ENCODE results near the gene SPECC1.

Gene SPECC1

GRCh38 chr17:20271011-20271610 is 262.0 kb downstream of the SPECC1 start:
- peaks cover 25% of the 10 kb centered on the region for H3K79me1 ChIP-seq (replicated peaks; ENCODE audit: low read length, poor library complexity, severe bottlenecking)
- H3K27me3 ChIP-seq (ENCODE audit: control insufficient read depth in 1 of 2, insufficient read depth in 1 of 2, low read length in 2 of 2): no peaks in the 10 kb centered on the region
- no peak overlapping the region for H2BK120ac ChIP-seq (ENCODE audit: low read depth, low read length)
- no peak overlapping the region for H4K8ac ChIP-seq (ENCODE audit: low read length)
- no peak overlapping the region for H3K4me2 ChIP-seq (ENCODE audit: low read length, poor library complexity, severe bottlenecking)
- H3K9me3 ChIP-seq (ENCODE audit: control insufficient read depth, low read length): no peaks in the 10 kb centered on the region
- no peak overlapping the region for H2AK5ac ChIP-seq (ENCODE audit: low read length, severe bottlenecking)
- H3K9ac ChIP-seq (ENCODE audit: low read length): no peak overlapping the region
- H2BK5ac ChIP-seq (ENCODE audit: low read depth, low read length, poor library complexity, severe bottlenecking): no peak overlapping the region
- H2BK15ac ChIP-seq (ENCODE audit: low read depth, poor library complexity, severe bottlenecking): no peak overlapping the region
- no peak overlapping the region for H3K23ac ChIP-seq (ENCODE audit: low read length in 2 of 2)
- no peak overlapping the region for H2AFZ ChIP-seq (ENCODE audit: low read depth, low read length)
- no peak for DNase-seq
- H3K4me3 ChIP-seq (ENCODE audit: insufficient read depth in 1 of 2, low read depth in 1 of 2, low read length in 2 of 2): no peak overlapping the region
- H2BK12ac ChIP-seq (ENCODE audit: low read length in 2 of 2): no peak overlapping the region
- no peak overlapping the region for H3K14ac ChIP-seq (ENCODE audit: low read length in 2 of 2)
- no peak overlapping the region for H4K91ac ChIP-seq (ENCODE audit: low read length)
- no peak overlapping the region for H3K18ac ChIP-seq (ENCODE audit: low read depth in 1 of 2, low read length in 2 of 2)
- no peak overlapping the region for H3K4ac ChIP-seq (ENCODE audit: low read depth in 1 of 2, low read length in 2 of 2)
- H3K4me1 ChIP-seq (ENCODE audit: control insufficient read depth, insufficient read depth, low read depth, low read length): peaks cover 11% of the 10 kb centered on the region
- WGBS: 74% methylated on average over 2 of the region's 5 CpGs
- H3K36me3 ChIP-seq (ENCODE audit: control insufficient read depth in 1 of 2, insufficient read depth in 2 of 2, low read depth in 1 of 2, low read length in 2 of 2): peaks cover 0 to 19% of the 10 kb centered on the region in 2 experiments
- no peak overlapping the region for H3K27ac ChIP-seq (ENCODE audit: low read length, poor library complexity, severe bottlenecking)

DNA sequence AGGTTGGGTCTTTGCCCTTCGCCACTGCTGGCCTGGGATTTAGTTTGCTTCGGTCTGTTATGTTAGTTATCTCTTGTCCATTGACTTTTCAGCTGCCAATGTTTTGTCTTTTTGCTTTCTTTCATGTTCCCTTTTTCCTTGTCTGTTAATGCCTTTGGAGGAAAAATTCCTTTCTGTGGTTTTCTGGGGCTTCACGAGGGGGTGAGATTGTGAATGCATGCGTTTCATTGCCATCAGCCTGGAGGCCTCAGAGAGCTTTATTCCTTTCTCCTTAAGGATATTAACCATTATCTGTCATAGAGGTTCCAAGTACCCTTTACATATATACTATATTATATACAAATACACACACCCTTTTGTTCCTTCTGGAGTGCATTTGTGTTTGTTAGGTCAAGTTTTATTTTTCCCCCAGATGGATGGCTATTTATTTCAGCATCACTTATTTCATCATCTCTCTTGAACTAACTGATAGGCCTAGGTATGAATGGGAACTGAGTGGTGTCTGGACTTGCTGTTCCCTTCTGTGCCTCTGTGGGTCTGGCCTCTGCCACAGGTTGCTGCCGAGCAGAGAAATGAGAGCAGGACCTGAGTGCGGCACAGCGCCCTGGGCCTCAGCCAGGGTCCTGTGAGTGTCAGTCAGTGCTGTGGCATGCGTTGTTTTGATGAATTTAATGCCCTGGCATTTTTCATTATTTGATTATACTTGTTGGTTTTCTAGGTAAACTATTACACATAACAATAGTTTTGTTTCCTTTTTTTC is 264.8 kb downstream of the SPECC1 start:
- Histone ChIP-seq H4K8ac (ENCODE audit: low read length) (no peak overlapping the region), H3K27ac (ENCODE audit: low read length, poor library complexity, severe bottlenecking) (no peak overlapping the region), H2BK120ac (ENCODE audit: low read depth, low read length) (no peak overlapping the region), H3K36me3 (ENCODE audit: control insufficient read depth in 1 of 2, insufficient read depth in 2 of 2, low read depth in 1 of 2, low read length in 2 of 2) (peaks cover 0 to 17% of the 10 kb centered on the region in 2 experiments), H3K4me3 (ENCODE audit: insufficient read depth in 1 of 2, low read depth in 1 of 2, low read length in 2 of 2) (no peak overlapping the region), H3K4me2 (ENCODE audit: low read length, poor library complexity, severe bottlenecking) (no peak overlapping the region), H2BK5ac (ENCODE audit: low read depth, low read length, poor library complexity, severe bottlenecking) (no peak overlapping the region), H3K23ac (ENCODE audit: low read length in 2 of 2) (no peak overlapping the region), H3K18ac (ENCODE audit: low read depth in 1 of 2, low read length in 2 of 2) (no peak overlapping the region), H3K79me1 (replicated peaks; ENCODE audit: low read length, poor library complexity, severe bottlenecking) (peaks cover 23% of the 10 kb centered on the region), H2AK5ac (ENCODE audit: low read length, severe bottlenecking) (no peak overlapping the region), H4K91ac (ENCODE audit: low read length) (no peak overlapping the region), H3K14ac (ENCODE audit: low read length in 2 of 2) (no peak overlapping the region), H3K4me1 (ENCODE audit: control insufficient read depth, insufficient read depth, low read depth, low read length) (peaks cover 17% of the 10 kb centered on the region), H2BK15ac (ENCODE audit: low read depth, poor library complexity, severe bottlenecking) (no peak overlapping the region), H2AFZ (ENCODE audit: low read depth, low read length) (no peak overlapping the region), H2BK12ac (ENCODE audit: low read length in 2 of 2) (no peak overlapping the region), H3K4ac (ENCODE audit: low read depth in 1 of 2, low read length in 2 of 2) (no peak overlapping the region), H3K27me3 (ENCODE audit: control insufficient read depth in 1 of 2, insufficient read depth in 1 of 2, low read length in 2 of 2) (no peaks in the 10 kb centered on the region), H3K9me3 (ENCODE audit: control insufficient read depth, low read length) (no peaks in the 10 kb centered on the region), H3K9ac (ENCODE audit: low read length) (no peak overlapping the region)
- WGBS: 96% methylated on average over 4 of the region's 8 CpGs
- DNase-seq: no peak

GRCh38 chr17:20275653-20276052 is 266.5 kb downstream of the SPECC1 start:
- no peaks in the 10 kb centered on the region for H3K27me3 ChIP-seq (ENCODE audit: control insufficient read depth in 1 of 2, insufficient read depth in 1 of 2, low read length in 2 of 2)
- no peak overlapping the region for H2AK5ac ChIP-seq (ENCODE audit: low read length, severe bottlenecking)
- H4K91ac ChIP-seq (ENCODE audit: low read length): no peak overlapping the region
- H3K4me3 ChIP-seq (ENCODE audit: insufficient read depth in 1 of 2, low read depth in 1 of 2, low read length in 2 of 2): no peak overlapping the region
- H2BK15ac ChIP-seq (ENCODE audit: low read depth, poor library complexity, severe bottlenecking): no peak overlapping the region
- no peak overlapping the region for H3K23ac ChIP-seq (ENCODE audit: low read length in 2 of 2)
- 100% methylated on average over 1 of the region's 2 CpGs for WGBS
- H3K79me1 ChIP-seq (replicated peaks; ENCODE audit: low read length, poor library complexity, severe bottlenecking): peaks cover 15% of the 10 kb centered on the region
- H3K9ac ChIP-seq (ENCODE audit: low read length): no peak overlapping the region
- H3K4ac ChIP-seq (ENCODE audit: low read depth in 1 of 2, low read length in 2 of 2): no peak overlapping the region
- no peak overlapping the region for H2BK12ac ChIP-seq (ENCODE audit: low read length in 2 of 2)
- no peak overlapping the region for H2BK5ac ChIP-seq (ENCODE audit: low read depth, low read length, poor library complexity, severe bottlenecking)
- no peak for DNase-seq
- no peaks in the 10 kb centered on the region for H3K9me3 ChIP-seq (ENCODE audit: control insufficient read depth, low read length)
- peaks cover 0 to 16% of the 10 kb centered on the region in 2 experiments for H3K36me3 ChIP-seq (ENCODE audit: control insufficient read depth in 1 of 2, insufficient read depth in 2 of 2, low read depth in 1 of 2, low read length in 2 of 2)
- peaks cover 13% of the 10 kb centered on the region for H3K4me1 ChIP-seq (ENCODE audit: control insufficient read depth, insufficient read depth, low read depth, low read length)
- no peak overlapping the region for H2BK120ac ChIP-seq (ENCODE audit: low read depth, low read length)
- H3K18ac ChIP-seq (ENCODE audit: low read depth in 1 of 2, low read length in 2 of 2): no peak overlapping the region
- no peak overlapping the region for H3K14ac ChIP-seq (ENCODE audit: low read length in 2 of 2)
- H4K8ac ChIP-seq (ENCODE audit: low read length): no peak overlapping the region
- no peak overlapping the region for H3K4me2 ChIP-seq (ENCODE audit: low read length, poor library complexity, severe bottlenecking)
- H2AFZ ChIP-seq (ENCODE audit: low read depth, low read length): no peak overlapping the region
- H3K27ac ChIP-seq (ENCODE audit: low read length, poor library complexity, severe bottlenecking): no peak overlapping the region

GRCh38 chr17:20276421-20276820 is 267.3 kb downstream of the SPECC1 start:
- no peak overlapping the region for H2BK12ac ChIP-seq (ENCODE audit: low read length in 2 of 2)
- no peak overlapping the region for H3K27ac ChIP-seq (ENCODE audit: low read length, poor library complexity, severe bottlenecking)
- H3K14ac ChIP-seq (ENCODE audit: low read length in 2 of 2): no peak overlapping the region
- peak; percentile 33 for DNase-seq
- H3K36me3 ChIP-seq (ENCODE audit: control insufficient read depth in 1 of 2, insufficient read depth in 2 of 2, low read depth in 1 of 2, low read length in 2 of 2): peaks cover 0 to 22% of the 10 kb centered on the region in 2 experiments
- H3K27me3 ChIP-seq (ENCODE audit: control insufficient read depth in 1 of 2, insufficient read depth in 1 of 2, low read length in 2 of 2): no peaks in the 10 kb centered on the region
- H2BK15ac ChIP-seq (ENCODE audit: low read depth, poor library complexity, severe bottlenecking): no peak overlapping the region
- H3K79me1 ChIP-seq (replicated peaks; ENCODE audit: low read length, poor library complexity, severe bottlenecking): peaks cover 15% of the 10 kb centered on the region
- H2BK120ac ChIP-seq (ENCODE audit: low read depth, low read length): no peak overlapping the region
- no peak overlapping the region for H3K9ac ChIP-seq (ENCODE audit: low read length)
- H3K18ac ChIP-seq (ENCODE audit: low read depth in 1 of 2, low read length in 2 of 2): no peak overlapping the region
- no peak overlapping the region for H3K4ac ChIP-seq (ENCODE audit: low read depth in 1 of 2, low read length in 2 of 2)
- no peak overlapping the region for H2AK5ac ChIP-seq (ENCODE audit: low read length, severe bottlenecking)
- no peak overlapping the region for H4K8ac ChIP-seq (ENCODE audit: low read length)
- H3K4me1 ChIP-seq (ENCODE audit: control insufficient read depth, insufficient read depth, low read depth, low read length): peaks cover 15% of the 10 kb centered on the region
- no peaks in the 10 kb centered on the region for H3K9me3 ChIP-seq (ENCODE audit: control insufficient read depth, low read length)
- no peak overlapping the region for H2AFZ ChIP-seq (ENCODE audit: low read depth, low read length)
- 13% methylated on average over 1 of the region's 2 CpGs for WGBS
- H2BK5ac ChIP-seq (ENCODE audit: low read depth, low read length, poor library complexity, severe bottlenecking): no peak overlapping the region
- no peak overlapping the region for H4K91ac ChIP-seq (ENCODE audit: low read length)
- no peak overlapping the region for H3K23ac ChIP-seq (ENCODE audit: low read length in 2 of 2)
- H3K4me2 ChIP-seq (ENCODE audit: low read length, poor library complexity, severe bottlenecking): no peak overlapping the region
- no peak overlapping the region for H3K4me3 ChIP-seq (ENCODE audit: insufficient read depth in 1 of 2, low read depth in 1 of 2, low read length in 2 of 2)

Measured in mesenchymal stem cell (in vitro differentiated cells and primary cell).